ENCODE data around the gene PKN1. TPM values are rescaled to one million over a fixed set of nuclear protein-coding genes. Genes with fewer than 3 reads are reported as not detected.
"Not testable (repeated sequence)": the region's sequence is repeated elsewhere in the genome, so short reads cannot be mapped to it uniquely, and the experiment has no call there.

Gene PKN1
- polyA plus RNA-seq, 3 donors = 49.5 to 119 (median 49.6) TPM

- H3K4me3 ChIP-seq (replicated peaks in 1 of 3; ENCODE audit: low read depth in 2 of 3, low read length in 3 of 3) = no peak overlapping the region
- intact Hi-C loops (cut with micrococcal nuclease) = loop anchor here in 1 of 2 donors (1.0 kb wide), 1 partner anchor 9 kb away; no protein-coding TSS in a partner anchor
- no peak overlapping the region for H2AFZ ChIP-seq (ENCODE audit: insufficient read depth, low read depth, low read length, poor library complexity, severe bottlenecking)
- DNase-seq = peak in 1 of 3 donors; percentile 5
- Mint-ChIP-seq H3K27ac (peak overlapping the region in 4 of 7 donors; percentile 13 to 70 (median 46)), H3K4me3 (no peak overlapping the region), H3K4me1 (peaks cover 27% of the 10 kb centered on the region), H3K9me3 (peaks cover 0 to 1% (median 0%) of the 10 kb centered on the region in 7 donors), H3K27me3 (ENCODE audit: low read depth in 3 of 3) (no peaks in the 10 kb centered on the region), H3K36me3 (peaks cover 69 to 98% of the 10 kb centered on the region in 2 donors)
- peak overlapping the region; percentile 9 to 43 for H3K27ac ChIP-seq (ENCODE audit: low read depth in 1 of 2, low read length in 2 of 2)
- no peak overlapping the region for H3K9ac ChIP-seq (ENCODE audit: insufficient read depth, low read length, poor library complexity, severe bottlenecking)
- peaks cover 67 to 88% of the 10 kb centered on the region in 2 donors for H3K36me3 ChIP-seq (replicated peaks in 1 of 2; ENCODE audit: control insufficient read depth in 1 of 2, insufficient read depth in 2 of 2, low read length in 2 of 2)
- peaks cover 20 to 28% of the 10 kb centered on the region in 2 donors for H3K4me1 ChIP-seq (ENCODE audit: control insufficient read depth in 1 of 2, insufficient read depth in 2 of 2, low read length in 2 of 2)
- no CpG with 5 or more reads among the region's 5 CpGs for WGBS (ENCODE audit: insufficient coverage)
- no peaks in the 10 kb centered on the region for H3K27me3 ChIP-seq (ENCODE audit: control insufficient read depth in 2 of 2, insufficient read depth in 2 of 2, low read length in 2 of 2)
- H4K20me1 ChIP-seq (ENCODE audit: insufficient read depth, low read length) = peaks cover 74% of the 10 kb centered on the region
- H3K79me2 ChIP-seq (ENCODE audit: insufficient read depth, low read length) = no peaks in the 10 kb centered on the region
- TF ChIP-seq, protein P1, sequence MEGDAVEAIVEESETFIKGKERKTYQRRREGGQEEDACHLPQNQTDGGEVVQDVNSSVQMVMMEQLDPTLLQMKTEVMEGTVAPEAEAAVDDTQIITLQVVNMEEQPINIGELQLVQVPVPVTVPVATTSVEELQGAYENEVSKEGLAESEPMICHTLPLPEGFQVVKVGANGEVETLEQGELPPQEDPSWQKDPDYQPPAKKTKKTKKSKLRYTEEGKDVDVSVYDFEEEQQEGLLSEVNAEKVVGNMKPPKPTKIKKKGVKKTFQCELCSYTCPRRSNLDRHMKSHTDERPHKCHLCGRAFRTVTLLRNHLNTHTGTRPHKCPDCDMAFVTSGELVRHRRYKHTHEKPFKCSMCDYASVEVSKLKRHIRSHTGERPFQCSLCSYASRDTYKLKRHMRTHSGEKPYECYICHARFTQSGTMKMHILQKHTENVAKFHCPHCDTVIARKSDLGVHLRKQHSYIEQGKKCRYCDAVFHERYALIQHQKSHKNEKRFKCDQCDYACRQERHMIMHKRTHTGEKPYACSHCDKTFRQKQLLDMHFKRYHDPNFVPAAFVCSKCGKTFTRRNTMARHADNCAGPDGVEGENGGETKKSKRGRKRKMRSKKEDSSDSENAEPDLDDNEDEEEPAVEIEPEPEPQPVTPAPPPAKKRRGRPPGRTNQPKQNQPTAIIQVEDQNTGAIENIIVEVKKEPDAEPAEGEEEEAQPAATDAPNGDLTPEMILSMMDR (IDR thresholded peaks at IDR 0.05) = no peak
- no peak overlapping the region for H3K4me2 ChIP-seq (replicated peaks; ENCODE audit: extremely low read depth, low read length, poor library complexity, severe bottlenecking)
- no peaks in the 10 kb centered on the region for H3K9me3 ChIP-seq (replicated peaks in 1 of 2; ENCODE audit: control insufficient read depth in 1 of 2, insufficient read depth in 1 of 2, low read length in 2 of 2)
Observed at GRCh38 chr19:14459703-14460102, 26.6 kb downstream of the PKN1 start.

DNA sequence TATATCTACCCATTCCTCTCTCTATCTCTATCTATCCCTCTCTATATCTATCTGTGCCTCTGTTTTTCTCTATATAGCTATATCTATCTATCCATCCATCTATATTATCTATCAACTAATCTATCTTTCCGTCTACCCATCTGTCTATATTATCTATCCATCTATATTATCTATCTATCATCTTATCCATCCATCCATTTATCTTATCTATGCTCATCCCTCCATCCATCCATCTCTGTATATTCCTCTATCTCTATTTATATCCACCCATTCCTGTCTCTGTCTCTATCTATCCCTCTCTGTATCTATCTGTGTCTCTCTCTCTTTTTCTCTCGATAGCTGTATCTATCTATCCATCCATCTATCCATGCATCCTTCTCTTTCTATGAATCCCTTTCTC, 27.8 kb downstream of the PKN1 start:
- intact Hi-C loops (cut with micrococcal nuclease) = no loop called here
- WGBS (ENCODE audit: insufficient coverage) = 94% methylated on average over 2 of the region's 2 CpGs
- Histone ChIP-seq H3K9ac (ENCODE audit: insufficient read depth, low read length, poor library complexity, severe bottlenecking) (no peak overlapping the region), H3K9me3 (replicated peaks in 1 of 2; ENCODE audit: control insufficient read depth in 1 of 2, insufficient read depth in 1 of 2, low read length in 2 of 2) (no peaks in the 10 kb centered on the region), H3K4me1 (ENCODE audit: control insufficient read depth in 1 of 2, insufficient read depth in 2 of 2, low read length in 2 of 2) (peaks cover 20 to 28% of the 10 kb centered on the region in 2 donors), H2AFZ (ENCODE audit: insufficient read depth, low read depth, low read length, poor library complexity, severe bottlenecking) (no peak overlapping the region), H3K36me3 (replicated peaks in 1 of 2; ENCODE audit: control insufficient read depth in 1 of 2, insufficient read depth in 2 of 2, low read length in 2 of 2) (peaks cover 68 to 88% of the 10 kb centered on the region in 2 donors), H3K4me2 (replicated peaks; ENCODE audit: extremely low read depth, low read length, poor library complexity, severe bottlenecking) (no peak overlapping the region), H3K27me3 (ENCODE audit: control insufficient read depth in 2 of 2, insufficient read depth in 2 of 2, low read length in 2 of 2) (no peaks in the 10 kb centered on the region), H3K4me3 (replicated peaks in 1 of 3; ENCODE audit: low read depth in 2 of 3, low read length in 3 of 3) (no peak overlapping the region), H3K27ac (ENCODE audit: low read depth in 1 of 2, low read length in 2 of 2) (no peak overlapping the region), H4K20me1 (ENCODE audit: insufficient read depth, low read length) (peaks cover 75% of the 10 kb centered on the region), H3K79me2 (ENCODE audit: insufficient read depth, low read length) (no peaks in the 10 kb centered on the region)
- H3K27me3 Mint-ChIP-seq (ENCODE audit: low read depth in 3 of 3) = no peaks in the 10 kb centered on the region
- peak overlapping the region in 1 of 7 donors; percentile 5 for H3K27ac Mint-ChIP-seq
- no peak overlapping the region for H3K4me3 Mint-ChIP-seq
- peaks cover 67 to 98% of the 10 kb centered on the region in 2 donors for H3K36me3 Mint-ChIP-seq
- H3K9me3 Mint-ChIP-seq = peaks cover 0 to 2% (median 0%) of the 10 kb centered on the region in 7 donors
- TF ChIP-seq, protein P1 (IDR thresholded peaks at IDR 0.05) = no peak
- DNase-seq = no peak
- peaks cover 27% of the 10 kb centered on the region for H3K4me1 Mint-ChIP-seq

DNA sequence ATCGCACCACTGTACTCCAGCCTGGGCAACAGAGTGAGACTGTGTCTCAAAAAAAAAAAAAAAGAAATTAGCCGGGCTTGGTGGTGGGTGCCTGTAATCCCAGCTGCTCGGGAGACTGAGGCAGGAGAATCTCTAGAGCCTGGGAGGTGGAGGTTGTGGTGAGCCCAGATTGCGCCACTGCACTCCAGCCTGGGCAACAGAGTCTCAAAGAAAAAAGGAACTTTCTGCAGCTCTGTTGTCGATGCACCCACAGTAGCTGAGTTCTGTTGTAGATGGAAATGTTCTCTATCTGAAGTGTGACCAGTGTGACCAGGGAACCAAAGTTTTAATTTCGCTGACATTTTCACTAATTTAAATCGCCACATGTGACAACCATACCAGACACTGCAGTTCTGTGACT, 29.3 kb downstream of the PKN1 start:
- Histone ChIP-seq H3K4me1 (ENCODE audit: control insufficient read depth in 1 of 2, insufficient read depth in 2 of 2, low read length in 2 of 2) (peaks cover 20 to 28% of the 10 kb centered on the region in 2 donors), H3K36me3 (replicated peaks in 1 of 2; ENCODE audit: control insufficient read depth in 1 of 2, insufficient read depth in 2 of 2, low read length in 2 of 2) (peaks cover 73 to 90% of the 10 kb centered on the region in 2 donors), H4K20me1 (ENCODE audit: insufficient read depth, low read length) (peaks cover 74% of the 10 kb centered on the region)
- Mint-ChIP-seq H3K4me1 (peaks cover 27% of the 10 kb centered on the region), H3K36me3 (peaks cover 64 to 100% of the 10 kb centered on the region in 2 donors), H3K27ac (peak overlapping the region in 1 of 7 donors; percentile 50)
- H3K9me3 ChIP-seq (replicated peaks in 1 of 2; ENCODE audit: control insufficient read depth in 1 of 2, insufficient read depth in 1 of 2, low read length in 2 of 2); H3K27me3 ChIP-seq (ENCODE audit: control insufficient read depth in 2 of 2, insufficient read depth in 2 of 2, low read length in 2 of 2); intact Hi-C loops (cut with micrococcal nuclease); H3K4me3 ChIP-seq (replicated peaks in 1 of 3; ENCODE audit: low read depth in 2 of 3, low read length in 3 of 3); H3K4me2 ChIP-seq (replicated peaks; ENCODE audit: extremely low read depth, low read length, poor library complexity, severe bottlenecking); H3K9me3 Mint-ChIP-seq; H3K9ac ChIP-seq (ENCODE audit: insufficient read depth, low read length, poor library complexity, severe bottlenecking); H2AFZ ChIP-seq (ENCODE audit: insufficient read depth, low read depth, low read length, poor library complexity, severe bottlenecking); H3K79me2 ChIP-seq (ENCODE audit: insufficient read depth, low read length); H3K27ac ChIP-seq (ENCODE audit: low read depth in 1 of 2, low read length in 2 of 2); H3K4me3 Mint-ChIP-seq; H3K27me3 Mint-ChIP-seq (ENCODE audit: low read depth in 3 of 3): not testable (repeated sequence)
- peak in 1 of 3 donors; percentile 13 for DNase-seq
- WGBS (ENCODE audit: insufficient coverage) = 13% methylated on average over 3 of the region's 7 CpGs

Data from CD14-positive monocyte (primary cell).